Measurements from ENCODE around the gene TSPAN9. TPM values are rescaled to one million over a fixed set of nuclear protein-coding genes. Genes with fewer than 3 reads are reported as not detected.

The TSPAN9 gene
- total RNA-seq, 1 experiment from 2014 or later = 13.2 TPM

GRCh38 chr12:3305464-3305863 lies 228.3 kb downstream of the TSPAN9 start:
- H4K20me1 ChIP-seq (ENCODE audit: insufficient read depth) = no peaks in the 10 kb centered on the region
- H3K4me3 ChIP-seq (replicated peaks in 1 of 2; ENCODE audit: low read depth in 1 of 2, low read length in 2 of 2) = no peak overlapping the region
- no peak overlapping the region for H3K27ac ChIP-seq (ENCODE audit: low read depth, low read length)
- intact Hi-C loops (cut with micrococcal nuclease) = loop anchor here (10.0 kb wide), 1 partner anchor 219 kb away; no protein-coding TSS in a partner anchor
- TF ChIP-seq MAX (IDR thresholded peaks at IDR 0.05) (no peak), ZNF274 (IDR thresholded peaks at IDR 0.05; ENCODE audit: low read depth, low read length) (no peak)
- H3K79me2 ChIP-seq (ENCODE audit: insufficient read depth, low read length) = no peaks in the 10 kb centered on the region
- H2AFZ ChIP-seq (ENCODE audit: low read depth, low read length, poor library complexity, severe bottlenecking) = no peak overlapping the region
- BruUV-seq (replicated peaks) = no TSS peak
- H3K36me3 ChIP-seq (ENCODE audit: control insufficient read depth in 1 of 2, insufficient read depth in 2 of 2, low read length in 2 of 2) = no peaks in the 10 kb centered on the region
- ChIA-PET RAD21 (ENCODE audit: low non-redundant PET in 1 of 2, low total read pairs in 2 of 2, uncharacterized antibody in 2 of 2, unreplicated experiment in 2 of 2) (no interaction called here), CTCF (interaction anchor here (0.8 kb wide), 1 partner anchor 217 kb away, joined by 3 read pairs; no protein-coding TSS in a partner anchor), POLR2A (no interaction called here)
- no peak overlapping the region for H3K4me2 ChIP-seq (ENCODE audit: low read length)
- no peaks in the 10 kb centered on the region for H3K9me3 ChIP-seq (ENCODE audit: control insufficient read depth in 1 of 2, insufficient read depth in 1 of 2, low read depth in 1 of 2, low read length in 2 of 2)
- DNase-seq (ENCODE audit: low read depth, low spot score) (no peak), ATAC-seq (no peak)
- no peak overlapping the region for H3K9ac ChIP-seq (ENCODE audit: low read length)
- H3K9me2 ChIP-seq (ENCODE audit: insufficient read depth) = no peaks in the 10 kb centered on the region
- H3K4me1 ChIP-seq (ENCODE audit: control insufficient read depth in 1 of 2, insufficient read depth in 2 of 2, low read length in 2 of 2) = peaks cover 30 to 46% of the 10 kb centered on the region in 2 experiments
- no peaks in the 10 kb centered on the region for H3K27me3 ChIP-seq (ENCODE audit: insufficient read depth, low read length)

- Histone ChIP-seq H3K9ac (ENCODE audit: low read length) (no peak overlapping the region), H3K9me2 (ENCODE audit: insufficient read depth) (no peaks in the 10 kb centered on the region), H3K36me3 (ENCODE audit: control insufficient read depth in 1 of 2, insufficient read depth in 2 of 2, low read length in 2 of 2) (no peaks in the 10 kb centered on the region), H3K27me3 (ENCODE audit: insufficient read depth, low read length) (no peaks in the 10 kb centered on the region), H3K79me2 (ENCODE audit: insufficient read depth, low read length) (no peaks in the 10 kb centered on the region), H3K4me3 (replicated peaks in 1 of 2; ENCODE audit: low read depth in 1 of 2, low read length in 2 of 2) (no peak overlapping the region), H3K27ac (ENCODE audit: low read depth, low read length) (no peak overlapping the region), H4K20me1 (ENCODE audit: insufficient read depth) (no peaks in the 10 kb centered on the region), H3K4me2 (ENCODE audit: low read length) (no peak overlapping the region), H2AFZ (ENCODE audit: low read depth, low read length, poor library complexity, severe bottlenecking) (no peak overlapping the region), H3K4me1 (ENCODE audit: control insufficient read depth in 1 of 2, insufficient read depth in 2 of 2, low read length in 2 of 2) (peaks cover 30 to 46% of the 10 kb centered on the region in 2 experiments), H3K9me3 (ENCODE audit: control insufficient read depth in 1 of 2, insufficient read depth in 1 of 2, low read depth in 1 of 2, low read length in 2 of 2) (no peaks in the 10 kb centered on the region)
- intact Hi-C loops (cut with micrococcal nuclease) = loop anchor here (10.0 kb wide), 1 partner anchor 219 kb away; no protein-coding TSS in a partner anchor
- ATAC-seq (no peak), DNase-seq (ENCODE audit: low read depth, low spot score) (no peak)
- no TSS peak for BruUV-seq (replicated peaks)
- no peak for TF ChIP-seq RAD21 (IDR thresholded peaks at IDR 0.05; ENCODE audit: low read depth)
- no peak for TF ChIP-seq MAX (IDR thresholded peaks at IDR 0.05)
- TF ChIP-seq CBX3 (IDR thresholded peaks at IDR 0.05; ENCODE audit: low read depth) = no peak
- TF ChIP-seq ZBTB33 (IDR thresholded peaks at IDR 0.05; ENCODE audit: extremely low read depth, insufficient replicate concordance, low read length) = no peak
- TF ChIP-seq EGR1 (IDR thresholded peaks at IDR 0.05; ENCODE audit: low read depth) = no peak
- TF ChIP-seq CEBPB (IDR thresholded peaks at IDR 0.05; ENCODE audit: low read depth) = no peak
- no peak for TF ChIP-seq ZFX (IDR thresholded peaks at IDR 0.05)
- TF ChIP-seq JUND (IDR thresholded peaks at IDR 0.05) = no peak
- ChIA-PET POLR2A (no interaction called here), RAD21 (ENCODE audit: low non-redundant PET in 1 of 2, low total read pairs in 2 of 2, uncharacterized antibody in 2 of 2, unreplicated experiment in 2 of 2) (no interaction called here), CTCF (interaction anchor here (0.8 kb wide), 1 partner anchor 217 kb away, joined by 3 read pairs; no protein-coding TSS in a partner anchor)
Measured at GRCh38 chr12:3305904-3306619, 228.9 kb downstream of the TSPAN9 start.

All from HCT116 (cell line).